Activated T-cell treated with anti-CD3 and anti-CD28 coated beads, Interleukin-2, amount 50 U/mL, for 72 hours (primary cell): ENCODE measurements around the gene OBSCN. TPM values are rescaled to one million over a fixed set of nuclear protein-coding genes. Genes with fewer than 3 reads are reported as not detected.
A peak's percentile ranks its signal among the peaks of the same experiment; 100 is the strongest.
"Not testable (repeated sequence)": the region's sequence is repeated elsewhere in the genome, so short reads cannot be mapped to it uniquely, and the experiment has no call there.

Experiments used
- ATAC-seq, 2 donors: fragments of 150-1000 bp; cut with Tn5 transposase; replicated peaks in 1 of 2; 2 replicates each; pipeline ENCODE4 v1.10.0; 2021; ENCODE audit warnings: moderate library complexity in 2 of 2, mild to moderate bottlenecking in 1 of 2
- DNase-seq, 2 donors: peaks; one replicate each; pipeline ENCODE4 v3.0.0; 2021 to 2022; ENCODE audit warnings: mixed read lengths in 1 of 2
- H3K27ac Mint-ChIP-seq: one replicate; pipeline ENCODE4 v1.8.0; 2022; ENCODE audit warnings: mild to moderate bottlenecking, moderate library complexity, mixed read lengths
- H3K27me3 Mint-ChIP-seq: one replicate; pipeline ENCODE4 v1.8.0; 2022; ENCODE audit warnings: low read depth, mixed read lengths
- H3K36me3 Mint-ChIP-seq, 2 donors: one replicate each; pipeline ENCODE4 v1.8.0; 2022; ENCODE audit warnings: mixed read lengths in 2 of 2, mild to moderate bottlenecking in 1 of 2; ENCODE audit not compliant: insufficient read depth in 2 of 2
- H3K4me1 Mint-ChIP-seq: one replicate; pipeline ENCODE4 v1.8.0; 2022; ENCODE audit warnings: low read depth, mixed read lengths
- H3K4me3 Mint-ChIP-seq, 2 donors: one replicate each; pipeline ENCODE4 v1.8.0; 2022; ENCODE audit warnings: mild to moderate bottlenecking in 2 of 2, mixed read lengths in 2 of 2, moderate library complexity in 2 of 2
- H3K9me3 Mint-ChIP-seq, 2 donors: one replicate each; pipeline ENCODE4 v1.8.0; 2022; ENCODE audit warnings: mixed read lengths in 2 of 2
- total RNA-seq, 2 donors: library from RNA; stranded (reverse); gene quantifications; one replicate each; pipeline ENCODE4 v1.2.3, GENCODE V29; 2022

OBSCN gene
- total RNA-seq, 2 donors from 2014 or later = 25.0 to 27.7 TPM

DNA sequence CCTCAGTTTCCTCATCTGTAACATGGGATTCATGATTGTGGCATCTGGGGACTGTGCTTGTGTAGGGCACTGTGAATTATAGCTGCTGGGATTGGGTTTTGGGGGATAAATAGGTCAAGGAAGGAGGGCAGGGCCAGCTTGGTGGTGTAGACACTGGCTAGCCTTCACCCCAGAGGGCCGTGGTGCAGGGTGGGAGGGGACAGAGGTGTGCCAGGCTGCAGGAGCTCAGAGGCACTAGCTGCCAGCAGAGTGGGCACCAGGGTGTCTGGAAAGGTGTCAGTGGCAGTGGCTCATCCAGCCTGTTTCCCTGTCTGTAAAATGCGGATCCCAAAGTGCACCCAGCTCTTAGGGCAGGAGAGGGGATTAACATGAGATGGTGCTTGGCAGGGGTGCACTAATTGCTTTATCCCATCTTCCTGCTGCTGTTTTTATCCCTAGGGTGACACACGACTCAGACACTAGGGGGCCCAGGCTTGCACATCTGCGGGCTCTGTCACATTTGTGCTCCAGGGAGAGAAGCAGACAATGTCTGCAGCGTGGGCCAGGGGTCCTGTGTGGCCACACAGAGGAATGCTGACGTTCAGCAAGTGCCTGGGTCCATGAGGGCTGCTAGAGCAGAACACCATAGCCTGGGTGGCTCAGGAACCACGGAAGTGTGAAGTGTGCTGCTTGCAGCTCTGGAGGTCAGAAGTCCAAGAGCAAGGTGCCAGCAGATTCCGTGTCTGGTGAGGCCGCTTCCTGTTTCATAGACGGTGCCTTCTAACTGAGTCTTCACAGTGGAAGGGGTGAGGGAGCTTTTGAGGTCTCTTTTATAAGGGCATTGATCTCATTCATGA, 19.3 kb downstream of the OBSCN start:
- H3K36me3 Mint-ChIP-seq = peaks cover 20 to 24% of the 10 kb centered on the region in 2 donors
- no peaks in the 10 kb centered on the region for H3K4me1 Mint-ChIP-seq
- ATAC-seq = no peak
- H3K9me3 Mint-ChIP-seq = peaks cover 0 to 3% of the 10 kb centered on the region in 2 donors
- H3K27me3 Mint-ChIP-seq = no peaks in the 10 kb centered on the region
- no peak overlapping the region for H3K4me3 Mint-ChIP-seq
- no peak for DNase-seq
- H3K27ac Mint-ChIP-seq = no peak overlapping the region

- not testable (repeated sequence) for H3K27me3 Mint-ChIP-seq, DNase-seq, H3K27ac Mint-ChIP-seq, H3K4me3 Mint-ChIP-seq, ATAC-seq, H3K9me3 Mint-ChIP-seq, H3K4me1 Mint-ChIP-seq
- H3K36me3 Mint-ChIP-seq = peaks cover 24 to 30% of the 10 kb centered on the region in 2 donors
Measured at GRCh38 chr1:228228147-228228546, 20.3 kb downstream of the OBSCN start.

DNA sequence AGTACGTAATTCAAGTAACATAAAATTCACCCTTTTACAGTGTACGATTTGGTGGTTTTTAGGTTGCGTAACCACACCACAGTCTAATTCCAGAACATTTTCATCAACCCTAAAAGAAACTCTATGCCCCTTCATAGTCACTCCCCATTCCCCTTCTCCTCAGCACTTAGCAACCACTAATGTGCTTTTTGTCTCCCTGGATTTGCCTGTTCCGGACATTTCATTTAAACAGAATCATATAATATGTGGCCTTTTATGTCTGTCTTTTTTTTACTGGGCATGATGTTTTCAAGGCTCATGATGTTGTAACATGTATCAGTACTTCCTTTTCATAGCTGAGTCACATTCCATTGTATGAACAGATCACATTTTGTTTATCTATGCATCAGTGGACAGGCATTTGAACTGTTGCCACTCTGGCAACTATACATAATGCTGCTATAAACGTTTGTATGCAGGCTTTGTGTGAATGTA, 20.8 kb downstream of the OBSCN start:
- ATAC-seq (no peak), DNase-seq (no peak)
- Mint-ChIP-seq H3K27me3 (no peaks in the 10 kb centered on the region), H3K9me3 (peaks cover 2 to 4% of the 10 kb centered on the region in 2 donors), H3K4me1 (no peaks in the 10 kb centered on the region), H3K4me3 (no peak overlapping the region), H3K27ac (no peak overlapping the region), H3K36me3 (peaks cover 25 to 34% of the 10 kb centered on the region in 2 donors)

DNA sequence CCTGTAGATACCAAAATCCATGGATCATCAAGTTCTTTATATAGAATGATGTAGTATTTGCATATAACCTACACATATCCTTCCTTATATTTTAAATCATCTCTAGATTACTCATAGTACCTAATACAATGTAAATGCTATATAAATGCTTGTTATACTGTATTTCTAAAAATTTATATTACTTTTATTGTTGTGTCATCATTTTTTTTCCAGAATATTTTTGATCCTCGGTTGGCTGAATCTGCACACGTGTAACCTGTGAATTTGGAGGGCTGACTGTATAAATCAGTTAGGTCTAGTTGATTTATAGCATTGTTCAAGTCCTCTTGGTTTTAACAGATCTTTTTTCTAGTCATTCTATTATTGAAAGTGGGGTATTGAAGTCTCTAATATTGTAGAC, 23.3 kb downstream of the OBSCN start:
- Mint-ChIP-seq H3K36me3 (peaks cover 19 to 26% of the 10 kb centered on the region in 2 donors), H3K27ac (no peak overlapping the region), H3K4me1 (no peaks in the 10 kb centered on the region), H3K27me3 (no peaks in the 10 kb centered on the region), H3K9me3 (peaks cover 5% of the 10 kb centered on the region in 2 donors), H3K4me3 (no peak overlapping the region)
- DNase-seq = no peak
- ATAC-seq = no peak

DNA sequence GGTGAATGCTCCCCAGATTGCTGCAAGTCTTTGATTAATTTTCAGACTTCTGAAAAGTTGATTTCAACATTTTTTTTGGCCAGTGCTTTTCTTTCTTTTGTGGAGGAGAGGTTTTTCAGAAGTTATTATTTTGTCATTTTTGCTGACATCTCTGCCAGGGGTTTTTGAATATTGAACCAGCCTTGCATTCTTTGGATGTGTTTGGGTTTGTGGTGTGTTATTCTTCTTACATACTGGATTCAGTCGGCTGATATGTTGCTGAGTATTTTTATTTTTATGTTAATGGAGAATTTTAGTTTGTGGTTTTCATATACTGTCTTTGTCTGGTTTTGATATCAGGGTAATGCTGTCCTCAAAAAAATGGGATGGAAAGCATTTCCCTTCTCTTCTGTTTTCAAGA, 25.3 kb downstream of the OBSCN start:
- peaks cover 24 to 37% of the 10 kb centered on the region in 2 donors for H3K36me3 Mint-ChIP-seq
- H3K4me1 Mint-ChIP-seq = no peaks in the 10 kb centered on the region
- peaks cover 5 to 8% of the 10 kb centered on the region in 2 donors for H3K9me3 Mint-ChIP-seq
- no peak for ATAC-seq
- no peak overlapping the region for H3K4me3 Mint-ChIP-seq
- no peaks in the 10 kb centered on the region for H3K27me3 Mint-ChIP-seq
- H3K27ac Mint-ChIP-seq = no peak overlapping the region
- no peak for DNase-seq

GRCh38 chr1:228234921-228235320, 27.1 kb downstream of the OBSCN start:
- H3K4me1 Mint-ChIP-seq = no peaks in the 10 kb centered on the region
- no peak overlapping the region for H3K27ac Mint-ChIP-seq
- H3K27me3 Mint-ChIP-seq = no peaks in the 10 kb centered on the region
- H3K4me3 Mint-ChIP-seq = no peak overlapping the region
- no peak for DNase-seq
- ATAC-seq = no peak
- peaks cover 5 to 13% of the 10 kb centered on the region in 2 donors for H3K9me3 Mint-ChIP-seq
- H3K36me3 Mint-ChIP-seq = peaks cover 30 to 50% of the 10 kb centered on the region in 2 donors

DNA sequence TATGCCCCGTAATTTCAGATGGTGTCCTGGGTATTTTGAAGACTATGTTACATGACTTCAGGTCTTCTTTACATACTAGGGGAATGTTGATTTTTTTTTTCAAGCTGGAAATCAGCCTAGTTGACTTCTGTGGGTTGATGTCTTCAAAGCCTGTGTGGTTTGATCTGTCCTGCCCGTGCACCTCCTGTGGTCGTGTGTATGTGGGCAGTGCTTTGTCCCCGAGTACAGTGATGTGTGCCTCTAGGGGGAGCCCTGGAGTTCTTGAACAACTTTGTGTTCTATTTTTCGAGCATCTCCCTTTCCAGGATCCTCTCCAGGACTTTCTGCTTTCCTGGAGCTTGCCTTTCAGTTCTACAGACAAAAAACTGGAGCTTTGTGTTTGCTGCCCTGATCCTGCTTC, 28.9 kb downstream of the OBSCN start:
- Mint-ChIP-seq H3K36me3 (peaks cover 43 to 67% of the 10 kb centered on the region in 2 donors), H3K27me3 (no peaks in the 10 kb centered on the region), H3K9me3 (peaks cover 12 to 25% of the 10 kb centered on the region in 2 donors), H3K4me3 (no peak overlapping the region), H3K4me1 (no peaks in the 10 kb centered on the region), H3K27ac (no peak overlapping the region)
- DNase-seq (peak; percentile 30 to 39), ATAC-seq (no peak)

- Mint-ChIP-seq H3K27me3 (no peaks in the 10 kb centered on the region), H3K4me1 (no peaks in the 10 kb centered on the region), H3K4me3 (no peak overlapping the region), H3K9me3 (peaks cover 12 to 32% of the 10 kb centered on the region in 2 donors), H3K27ac (no peak overlapping the region), H3K36me3 (peaks cover 46 to 74% of the 10 kb centered on the region in 2 donors)
- DNase-seq (no peak), ATAC-seq (no peak)
Measured at GRCh38 chr1:228238007-228238406, 30.2 kb downstream of the OBSCN start.

DNA sequence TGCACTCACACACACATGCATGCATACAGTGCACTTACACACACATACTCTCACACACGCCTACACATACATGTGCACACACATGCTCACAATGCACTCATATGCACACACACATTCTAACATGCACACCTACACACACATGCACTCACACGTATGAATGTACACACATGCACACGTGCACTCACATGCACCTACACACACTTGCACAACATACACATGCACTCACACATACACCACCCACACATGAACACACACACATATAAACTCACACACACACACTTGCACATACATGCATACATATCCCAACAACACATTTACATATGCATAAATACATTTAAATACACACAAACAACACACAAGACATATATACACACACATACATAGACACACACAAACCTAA, 30.6 kb downstream of the OBSCN start:
- Mint-ChIP-seq H3K27ac (no peak overlapping the region), H3K4me1 (no peaks in the 10 kb centered on the region), H3K27me3 (no peaks in the 10 kb centered on the region), H3K36me3 (peaks cover 49 to 75% of the 10 kb centered on the region in 2 donors), H3K9me3 (peaks cover 12 to 32% of the 10 kb centered on the region in 2 donors), H3K4me3 (no peak overlapping the region)
- no peak for ATAC-seq
- DNase-seq = no peak

- DNase-seq (no peak), ATAC-seq (no peak)
- Mint-ChIP-seq H3K27ac (no peak overlapping the region), H3K9me3 (peaks cover 10 to 35% of the 10 kb centered on the region in 2 donors), H3K4me3 (no peak overlapping the region), H3K36me3 (peaks cover 51 to 81% of the 10 kb centered on the region in 2 donors), H3K27me3 (no peaks in the 10 kb centered on the region), H3K4me1 (no peaks in the 10 kb centered on the region)
Measured at GRCh38 chr1:228240411-228241240, 32.8 kb downstream of the OBSCN start.

GRCh38 chr1:228241259-228241658, 33.4 kb downstream of the OBSCN start:
- H3K4me1 Mint-ChIP-seq = no peaks in the 10 kb centered on the region
- H3K4me3 Mint-ChIP-seq = no peak overlapping the region
- ATAC-seq (no peak), DNase-seq (no peak)
- H3K9me3 Mint-ChIP-seq = peaks cover 12 to 36% of the 10 kb centered on the region in 2 donors
- peaks cover 52 to 84% of the 10 kb centered on the region in 2 donors for H3K36me3 Mint-ChIP-seq
- no peak overlapping the region for H3K27ac Mint-ChIP-seq
- H3K27me3 Mint-ChIP-seq = no peaks in the 10 kb centered on the region

DNA sequence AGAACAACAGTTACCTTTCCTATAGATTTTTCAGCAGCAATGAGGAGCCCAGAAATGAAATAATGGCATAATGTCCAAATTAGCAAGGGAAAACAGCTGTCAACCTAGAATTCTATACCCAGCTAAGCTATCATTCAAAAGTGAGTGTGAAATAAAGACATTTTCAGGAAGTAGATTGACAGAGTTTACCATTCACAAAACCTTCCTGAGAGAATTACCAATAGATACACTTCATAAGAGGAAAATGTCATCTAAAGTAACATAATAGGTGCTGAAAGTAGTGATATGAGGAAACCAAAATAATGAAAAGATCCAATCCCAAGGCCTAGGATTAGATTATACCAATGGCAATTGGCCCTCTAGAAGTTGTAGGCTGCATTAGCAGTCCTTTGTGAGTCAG, 34.6 kb downstream of the OBSCN start:
- no peaks in the 10 kb centered on the region for H3K4me1 Mint-ChIP-seq
- no peak overlapping the region for H3K27ac Mint-ChIP-seq
- H3K9me3 Mint-ChIP-seq = peaks cover 18 to 36% of the 10 kb centered on the region in 2 donors
- ATAC-seq = no peak
- H3K27me3 Mint-ChIP-seq = no peaks in the 10 kb centered on the region
- H3K4me3 Mint-ChIP-seq = no peak overlapping the region
- no peak for DNase-seq
- peaks cover 56 to 85% of the 10 kb centered on the region in 2 donors for H3K36me3 Mint-ChIP-seq

DNA sequence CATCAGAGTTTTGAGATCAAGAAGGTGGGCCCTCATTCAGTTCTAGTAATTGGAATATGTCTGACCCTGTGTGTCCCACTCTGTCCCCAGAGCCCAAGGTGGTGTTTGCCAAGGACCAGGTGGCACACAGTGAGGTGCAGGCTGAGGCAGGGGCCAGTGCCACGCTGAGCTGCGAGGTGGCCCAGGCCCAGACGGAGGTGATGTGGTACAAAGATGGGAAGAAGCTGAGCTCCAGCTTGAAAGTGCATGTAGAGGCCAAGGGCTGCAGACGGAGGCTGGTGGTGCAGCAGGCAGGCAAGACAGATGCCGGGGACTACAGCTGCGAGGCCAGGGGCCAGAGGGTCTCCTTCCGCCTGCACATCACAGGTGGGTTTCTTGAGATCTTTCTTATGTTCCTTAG, 35.2 kb downstream of the OBSCN start:
- no peak overlapping the region for H3K4me3 Mint-ChIP-seq
- H3K4me1 Mint-ChIP-seq = no peaks in the 10 kb centered on the region
- H3K9me3 Mint-ChIP-seq = peaks cover 19 to 36% of the 10 kb centered on the region in 2 donors
- H3K27me3 Mint-ChIP-seq = no peaks in the 10 kb centered on the region
- no peak for ATAC-seq
- H3K36me3 Mint-ChIP-seq = peaks cover 56 to 87% of the 10 kb centered on the region in 2 donors
- H3K27ac Mint-ChIP-seq = no peak overlapping the region
- no peak for DNase-seq
